DMS153 (cell line): Measurements from ENCODE around the gene C3AR1.
"Not testable (repeated sequence)": the region's sequence is repeated elsewhere in the genome, so short reads cannot be mapped to it uniquely, and the experiment has no call there.

Experiments used
- DNase-seq: peaks from one replicate; lab custom pipeline; 2025; lab: John Stamatoyannopoulos, UW

Gene C3AR1

DNA sequence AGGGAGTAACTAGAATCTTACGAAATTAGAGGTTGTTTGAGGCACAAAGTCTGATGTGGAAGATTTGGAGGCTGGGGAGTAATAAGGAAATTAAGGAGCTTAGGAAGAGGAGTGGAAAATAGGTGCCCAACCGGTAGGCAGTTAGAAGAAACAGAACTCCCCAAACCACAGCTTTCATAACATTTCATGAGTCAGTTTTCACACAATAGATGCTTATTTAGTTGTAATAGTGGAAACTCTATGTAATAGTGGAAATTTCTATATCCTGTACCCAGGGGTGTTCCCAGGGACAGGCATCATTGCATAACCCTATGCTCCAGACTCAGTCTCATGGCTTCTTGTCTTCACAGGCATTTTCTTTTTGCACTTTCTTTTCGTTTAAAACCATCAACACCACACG is 8.3 kb downstream of the C3AR1 start:
- no peak for DNase-seq

DNA sequence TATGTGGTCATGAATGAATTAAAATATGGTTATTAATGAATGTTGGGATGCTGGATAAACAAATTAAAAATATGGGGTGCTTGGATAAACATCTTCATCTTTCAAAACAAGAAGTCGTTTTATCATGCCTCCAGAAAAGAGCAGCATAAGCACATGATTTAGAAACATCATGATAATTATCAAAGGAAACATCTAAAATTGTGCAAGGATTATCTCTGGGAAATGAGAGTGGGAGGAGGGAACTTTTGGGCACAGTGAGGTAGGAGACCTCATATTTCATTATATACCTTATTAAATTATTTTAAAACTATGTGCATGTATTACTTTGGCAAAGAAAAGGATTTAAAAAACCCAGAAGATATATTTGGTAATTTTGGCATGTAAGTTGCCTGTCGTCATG is 8.9 kb downstream of the C3AR1 start:
- no peak for DNase-seq

DNA sequence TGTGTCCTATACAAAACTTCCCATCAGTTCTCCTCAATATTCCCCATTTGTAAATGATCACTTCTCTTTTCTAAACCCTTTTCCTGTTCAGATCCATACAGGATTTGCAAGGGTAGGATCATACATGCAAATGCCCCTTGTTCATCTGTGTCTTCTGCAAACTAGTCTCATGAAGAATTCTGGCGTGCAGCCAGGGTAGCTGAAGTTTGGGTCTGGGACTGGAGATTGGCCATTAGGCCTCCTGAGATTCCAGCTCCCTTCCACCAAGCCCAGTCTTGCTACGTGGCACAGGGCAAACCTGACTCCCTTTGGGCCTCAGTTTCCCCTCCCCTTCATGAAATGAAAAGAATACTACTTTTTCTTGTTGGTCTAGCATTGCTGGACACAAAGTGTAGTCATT is 11.3 kb downstream of the C3AR1 start:
- DNase-seq = no peak

DNA sequence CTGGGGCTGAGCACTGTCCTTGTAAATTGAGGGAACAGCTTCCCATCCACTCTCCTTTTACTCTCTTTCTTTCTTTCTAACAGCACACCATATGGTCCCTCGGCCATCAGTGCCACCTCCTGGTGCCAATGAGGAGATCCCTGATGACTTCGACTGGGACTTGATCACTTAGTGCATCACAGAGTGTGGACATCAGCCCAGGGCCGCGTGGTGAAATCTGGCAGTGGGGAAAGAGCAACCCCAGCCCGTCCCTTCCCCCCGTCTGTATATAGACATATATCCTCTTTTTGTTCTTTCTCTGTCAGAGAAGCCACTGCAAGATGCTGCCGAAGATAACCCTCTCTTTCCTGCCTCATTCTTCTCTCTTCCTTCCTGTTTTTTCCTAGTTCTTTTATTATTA is 13.5 kb downstream of the C3AR1 start:
- no peak for DNase-seq

DNA sequence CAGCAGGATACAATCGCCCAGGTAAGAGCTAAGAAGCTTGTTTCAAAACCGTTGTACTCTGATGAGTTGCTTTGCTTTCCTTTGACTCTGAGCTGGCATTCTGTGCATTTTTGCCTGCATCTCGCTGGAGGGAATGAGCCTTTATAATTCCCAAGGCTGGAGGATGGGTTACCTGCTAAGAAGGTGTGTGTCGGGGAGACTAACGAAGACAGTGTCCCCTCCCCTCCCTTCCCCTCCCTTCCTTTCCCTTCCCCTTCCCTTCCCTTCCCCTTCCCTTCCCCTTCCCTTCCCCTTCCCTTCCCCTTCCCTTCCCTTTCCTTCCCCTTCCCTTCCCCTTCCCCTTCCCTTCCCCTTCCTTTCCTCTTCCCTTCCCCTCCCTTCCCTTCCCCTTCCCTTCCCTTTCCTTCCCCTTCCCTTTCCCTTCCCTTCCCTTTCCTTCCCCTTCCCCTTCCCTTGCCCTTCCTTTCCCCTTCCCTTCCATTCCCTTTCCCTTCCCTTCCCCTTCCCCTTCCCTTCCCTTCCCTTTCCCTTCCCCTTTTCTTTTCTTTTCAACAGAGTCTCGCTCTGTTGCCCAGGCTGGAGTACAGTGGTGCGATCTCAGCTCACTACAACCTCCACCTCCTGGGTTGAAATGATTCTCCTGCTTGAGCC is 15.4 kb downstream of the C3AR1 start:
- no peak for DNase-seq

DNA sequence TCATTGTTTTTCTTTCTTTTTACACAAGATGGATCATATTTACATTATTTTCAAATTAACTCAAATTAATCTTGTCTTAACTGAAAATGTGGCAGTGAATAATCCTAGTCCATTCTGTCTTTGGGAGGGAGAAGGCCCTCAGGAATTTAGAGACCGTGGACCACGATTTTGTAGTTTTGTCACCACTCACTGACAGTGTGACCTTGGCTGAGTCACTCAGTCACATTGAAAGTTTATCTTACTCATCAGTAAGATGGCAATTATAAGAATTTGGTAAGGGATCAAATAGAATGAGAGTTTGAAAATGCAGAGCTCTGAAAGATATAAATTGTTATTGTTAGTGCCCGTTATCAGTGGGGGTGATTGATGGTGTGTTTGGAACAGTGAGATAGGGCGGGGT is 17.3 kb downstream of the C3AR1 start:
- no peak for DNase-seq

DNA sequence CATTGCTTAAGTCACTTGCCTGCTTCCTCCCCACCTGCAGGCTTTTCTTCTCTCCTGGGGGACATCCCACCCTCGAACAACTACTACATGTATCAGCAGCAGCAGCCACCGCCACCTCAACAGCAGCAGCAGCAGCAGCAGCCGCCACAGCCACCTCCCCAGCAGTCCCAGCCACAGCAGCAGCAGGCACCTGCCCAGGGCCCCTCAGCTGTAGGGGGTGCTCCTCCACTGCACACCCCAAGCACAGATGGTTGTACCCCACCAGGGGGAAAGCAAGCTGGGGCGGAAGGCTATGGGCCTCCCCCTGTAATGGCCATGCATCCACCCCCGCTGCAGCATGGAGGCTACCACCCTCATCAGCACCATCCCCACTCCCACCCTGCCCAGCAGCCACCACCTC is 18.3 kb downstream of the C3AR1 start:
- DNase-seq = no peak

DNA sequence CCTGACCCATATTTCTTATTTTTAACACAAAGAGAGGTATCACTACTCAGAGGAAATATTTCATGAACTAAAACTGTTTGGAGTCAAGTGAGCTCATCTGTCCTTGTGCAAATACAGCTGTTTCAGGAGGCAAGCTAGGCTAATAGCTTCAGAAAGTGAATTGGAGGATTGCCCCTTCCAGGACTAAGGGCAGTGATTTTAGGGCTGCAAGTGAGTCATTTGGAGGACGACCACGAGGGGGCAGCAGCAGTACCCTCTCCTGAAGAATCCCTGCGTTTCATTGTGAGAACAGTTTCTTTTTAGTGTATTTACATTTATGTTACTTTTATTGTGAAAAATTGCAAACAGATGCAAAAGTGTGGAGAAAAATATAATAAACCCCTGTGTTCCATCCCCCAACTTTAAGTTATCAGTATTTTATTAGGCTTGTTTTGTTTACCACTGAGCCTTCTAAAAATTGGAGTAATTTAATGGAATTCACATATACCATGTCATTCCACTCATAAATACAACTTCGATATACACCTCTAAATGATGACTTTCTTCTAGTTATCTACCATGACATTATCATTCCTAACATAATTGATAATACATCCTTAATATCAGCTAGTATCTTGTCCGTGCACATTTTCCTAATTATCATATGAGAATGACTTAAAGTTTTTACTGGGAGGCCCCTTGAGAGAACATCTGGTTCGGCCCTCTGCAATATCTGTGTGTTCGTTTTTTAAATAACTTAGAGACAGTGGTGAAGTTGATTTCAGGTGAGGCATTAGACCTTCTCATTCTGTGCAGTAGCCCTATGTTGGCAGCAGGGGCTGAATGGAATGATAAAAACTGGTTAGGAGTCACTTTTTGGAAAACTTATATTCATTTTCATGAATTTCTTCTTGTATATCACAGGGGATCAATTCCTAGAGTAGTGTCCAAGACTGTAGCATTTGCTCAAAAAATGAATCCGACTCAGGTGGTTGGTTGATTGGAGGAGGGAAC is 19.9 kb downstream of the C3AR1 start:
- peak; percentile 25 for DNase-seq

DNA sequence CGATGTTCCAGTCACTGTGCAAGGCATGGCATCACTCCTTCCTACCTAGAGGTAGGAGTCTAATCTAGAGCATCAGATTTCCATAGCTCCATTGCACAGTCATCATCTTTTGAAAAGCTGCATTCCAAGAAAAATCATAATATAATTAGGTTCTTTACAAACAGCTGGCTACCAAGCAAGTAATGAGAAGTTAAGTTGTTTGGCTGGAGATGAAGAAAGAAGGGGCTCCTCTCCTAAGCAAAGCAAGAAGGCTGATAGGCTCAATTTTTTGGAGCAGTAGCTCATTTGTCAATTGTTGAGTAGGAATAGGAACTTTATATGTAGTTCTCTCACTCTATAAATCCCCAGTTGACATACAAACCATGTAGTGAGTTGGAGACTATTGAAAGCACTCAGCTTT is 25.4 kb downstream of the C3AR1 start:
- DNase-seq = no peak

DNA sequence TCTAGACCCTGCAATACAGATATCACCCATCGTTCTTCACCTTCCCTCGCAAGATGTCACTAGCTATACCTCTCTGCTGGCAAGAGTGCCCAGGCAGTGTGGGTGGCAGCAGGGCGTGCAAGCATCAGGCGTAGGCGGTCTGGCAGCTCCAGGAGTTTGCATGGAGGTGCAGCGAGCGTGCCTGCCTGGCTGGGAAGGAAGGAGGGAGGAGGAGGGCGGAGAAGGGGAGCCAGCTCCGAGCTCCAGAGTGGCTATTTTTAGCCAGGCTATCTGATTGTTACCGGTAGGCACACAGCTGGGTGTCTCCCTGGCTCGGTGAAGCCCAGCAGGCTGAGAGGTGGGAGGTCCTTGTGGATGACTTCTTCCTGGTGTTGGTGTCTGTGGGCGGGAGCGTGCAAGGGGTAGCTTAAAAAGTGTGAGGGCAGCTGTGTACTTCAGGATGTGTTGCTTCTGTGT is 27.5 kb downstream of the C3AR1 start:
- peak; percentile 90 for DNase-seq

DNA sequence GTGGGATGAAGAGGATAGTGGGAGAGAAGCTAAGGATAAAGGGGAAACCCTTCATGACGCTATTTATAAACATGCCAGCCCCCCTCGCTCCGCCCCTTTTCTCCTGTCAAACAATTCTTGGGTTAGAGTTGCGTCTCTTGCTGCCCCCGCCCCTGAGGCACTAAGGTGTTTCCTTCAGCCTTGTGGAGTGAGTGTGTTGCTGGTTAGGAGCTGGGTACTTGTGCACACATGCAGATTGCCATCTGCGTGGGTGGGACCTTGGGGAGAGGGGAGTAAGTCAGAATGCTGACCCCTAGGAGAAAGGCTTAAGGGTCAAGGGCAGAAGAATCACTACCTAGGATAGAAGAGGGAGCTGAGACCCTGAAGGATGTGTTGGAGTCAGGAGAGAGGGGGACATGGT is 28.2 kb downstream of the C3AR1 start:
- DNase-seq = no peak

DNA sequence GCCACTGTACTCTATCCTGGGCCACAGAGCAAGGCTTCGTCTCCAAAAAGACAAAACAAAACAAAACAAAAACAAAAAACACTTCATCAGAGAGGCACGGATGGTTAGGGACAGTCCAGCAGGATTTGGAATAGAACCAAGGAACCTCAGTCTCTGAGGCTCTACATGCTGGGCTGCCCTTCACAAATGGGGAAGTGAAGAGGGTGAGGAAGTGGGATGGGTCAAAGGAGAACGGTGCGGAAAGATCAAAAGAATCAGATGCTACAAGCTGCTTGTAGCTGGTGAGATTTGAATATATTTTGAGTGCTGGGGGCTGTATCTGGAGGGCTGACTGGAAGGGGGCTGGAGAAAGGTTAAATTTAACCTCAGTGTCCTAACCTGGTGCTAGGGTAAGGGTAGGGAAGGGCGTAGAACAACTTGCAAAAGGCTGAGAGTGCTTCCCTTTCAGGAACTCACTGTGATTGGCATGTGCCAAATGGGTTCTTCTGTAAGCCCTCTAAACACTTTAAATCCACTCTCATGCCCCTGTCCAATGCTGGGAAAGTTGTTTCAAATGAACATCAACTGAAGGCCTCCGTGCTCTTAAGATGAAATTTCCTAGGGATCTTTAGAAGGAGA is 29.0 kb downstream of the C3AR1 start:
- DNase-seq = no peak

DNA sequence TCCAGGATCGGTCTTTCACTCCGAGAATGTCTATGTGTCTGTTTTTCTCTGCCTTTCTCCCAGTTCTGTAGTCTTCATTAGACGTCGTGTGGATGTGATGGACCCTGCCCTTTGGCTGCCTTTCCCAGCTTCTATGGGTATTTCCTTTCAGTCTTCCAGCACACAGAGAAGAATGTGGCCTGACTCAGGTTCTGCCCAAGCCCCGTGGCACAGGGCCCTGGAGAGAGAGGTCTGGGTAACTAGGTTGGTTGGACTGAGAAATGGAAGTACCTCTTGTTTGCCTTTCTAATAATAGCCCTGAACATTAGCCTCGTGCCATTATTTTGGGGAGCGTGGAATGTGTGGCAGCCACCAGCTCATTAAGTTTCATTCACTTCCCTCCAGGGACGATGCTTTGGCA is 29.8 kb downstream of the C3AR1 start:
- DNase-seq = no peak

DNA sequence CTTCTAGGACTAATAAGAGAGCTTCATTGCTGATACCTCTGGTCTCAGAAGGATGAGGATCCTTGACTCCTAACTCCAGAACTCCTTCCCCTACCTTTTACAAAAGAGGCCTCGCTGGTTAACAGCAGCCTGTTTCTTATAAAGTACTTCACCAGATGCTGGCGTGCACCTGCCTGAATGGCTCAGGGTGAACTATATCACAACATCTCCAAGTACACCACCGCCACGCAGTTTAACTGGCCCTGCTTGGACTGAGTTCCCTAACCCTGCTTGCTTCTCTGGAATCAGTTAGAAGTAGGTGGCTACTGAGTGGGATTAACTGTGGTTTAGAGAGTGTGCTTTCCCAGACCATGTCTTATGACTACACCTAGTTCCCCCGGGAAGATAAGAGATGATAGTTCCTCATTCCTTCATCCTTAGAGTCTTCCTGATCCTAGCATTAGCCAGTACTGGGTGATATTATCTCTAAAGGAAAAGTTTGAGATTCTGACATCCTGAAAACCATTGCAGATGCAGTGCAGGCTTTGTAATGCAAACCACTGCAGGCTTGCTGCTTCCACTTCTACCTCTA is 30.6 kb downstream of the C3AR1 start:
- DNase-seq = no peak

DNA sequence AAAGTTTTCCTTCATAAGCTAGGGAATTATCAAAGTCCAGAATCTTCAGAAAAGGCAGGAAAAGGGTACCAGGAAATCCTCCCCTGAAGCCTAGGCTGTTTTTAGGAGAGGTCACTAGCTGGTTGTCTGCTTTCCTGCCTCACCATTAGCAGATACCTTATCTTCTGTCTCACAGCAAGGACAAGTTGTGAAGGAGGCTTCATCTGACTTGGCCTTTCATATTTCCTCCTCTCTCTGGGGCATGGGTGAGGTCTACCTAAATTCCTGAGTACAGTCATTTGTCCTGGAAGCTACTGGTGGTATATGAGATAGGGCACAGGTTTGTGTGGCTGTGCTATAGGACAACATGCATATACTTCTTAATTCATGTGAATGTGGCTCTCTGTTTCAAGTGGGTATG is 31.4 kb downstream of the C3AR1 start:
- no peak for DNase-seq

DNA sequence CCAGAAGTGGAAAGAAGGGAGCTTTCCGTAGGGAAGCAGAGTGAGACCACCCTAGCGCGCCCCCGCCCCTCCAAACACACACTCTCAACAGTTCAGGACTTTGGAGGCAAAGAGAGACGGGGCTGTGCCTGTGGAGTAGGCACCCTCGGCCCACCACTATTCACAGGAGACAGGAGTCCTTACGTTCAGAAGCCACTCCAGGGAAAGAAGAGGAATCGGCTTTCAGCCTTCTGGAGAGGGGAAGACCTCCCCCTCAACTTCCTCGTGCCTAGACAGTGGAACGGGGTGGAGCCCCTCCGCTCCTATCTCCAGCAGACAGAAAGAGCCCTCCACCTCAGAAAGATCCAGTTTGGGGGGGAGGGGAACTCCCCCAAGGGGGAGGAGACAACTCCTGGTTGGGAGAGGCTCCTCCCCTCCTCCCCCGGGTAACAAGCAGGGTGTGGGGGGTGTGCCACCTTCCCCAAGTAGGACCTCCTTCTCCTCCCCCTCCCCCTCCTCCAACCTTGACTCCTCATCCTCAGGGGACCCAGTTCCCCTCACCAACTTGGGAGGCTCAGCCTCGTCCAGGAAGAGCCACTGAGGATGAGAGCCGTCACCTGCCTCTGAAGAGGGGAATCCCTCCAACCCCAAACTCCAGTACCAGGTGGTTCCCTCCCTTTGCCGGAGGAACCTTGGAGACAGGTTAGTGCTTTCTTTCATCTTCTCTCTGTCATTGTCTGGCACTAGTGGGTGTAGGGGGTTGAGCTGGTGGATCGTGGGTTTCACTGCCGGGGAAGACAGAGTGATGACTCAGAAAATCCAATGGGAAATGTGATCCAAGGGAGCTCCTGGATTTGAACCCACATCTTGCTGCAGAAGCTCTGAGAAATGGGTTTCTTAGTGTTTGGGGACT is 32.8 kb downstream of the C3AR1 start:
- DNase-seq = no peak

DNA sequence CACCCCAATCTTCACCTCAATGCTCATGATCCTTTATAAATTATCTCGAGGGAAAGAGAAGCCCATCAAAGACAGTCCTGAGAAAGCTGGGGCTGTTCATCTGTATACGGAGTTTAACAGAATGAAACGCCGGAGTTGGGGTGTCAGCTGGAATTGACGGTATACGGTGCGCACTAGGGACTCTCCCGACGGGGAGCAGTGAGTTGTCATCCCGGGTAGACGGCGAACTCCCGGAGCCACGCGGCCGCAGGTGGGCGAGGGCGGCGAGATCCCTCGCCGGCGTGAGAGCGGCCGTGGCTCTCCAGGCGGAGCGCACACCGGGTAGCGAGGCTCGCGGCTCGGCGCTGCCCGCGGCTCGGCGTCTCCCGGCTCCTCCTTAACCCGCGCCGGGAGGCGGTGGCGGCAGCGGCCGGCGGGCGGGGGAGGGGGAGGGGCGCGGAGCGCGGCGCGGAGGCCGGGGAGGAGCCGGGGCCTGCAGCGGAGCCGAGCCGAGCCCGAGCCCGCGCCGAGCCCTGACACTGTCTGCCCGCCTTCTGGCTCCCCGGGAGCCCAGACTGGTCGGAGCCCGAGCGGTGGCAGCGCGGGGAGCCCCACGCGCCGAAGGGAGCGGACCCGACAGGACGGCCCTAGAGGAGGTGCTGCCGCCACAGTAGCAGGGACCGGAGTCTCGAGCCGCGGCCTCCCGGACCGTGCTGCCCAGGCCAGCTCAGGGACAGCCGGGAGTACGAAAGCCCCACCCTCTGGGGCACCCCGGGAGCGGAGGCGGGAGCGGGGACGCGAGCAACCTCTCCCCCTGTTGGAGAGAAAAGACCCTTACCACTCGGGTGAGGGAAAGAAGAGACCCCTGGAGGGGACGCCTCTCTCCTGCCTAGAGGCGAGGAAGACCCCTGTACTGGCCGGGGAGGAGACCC is 33.7 kb downstream of the C3AR1 start, which contains the start of gene FOXJ2:
Gene FOXJ2, plus strand, starts transcription at position 475 of the 911 bp plus-strand sequence. CDS start 7,117 bp downstream, outside the sequence.
- peak; percentile 25 for DNase-seq

DNA sequence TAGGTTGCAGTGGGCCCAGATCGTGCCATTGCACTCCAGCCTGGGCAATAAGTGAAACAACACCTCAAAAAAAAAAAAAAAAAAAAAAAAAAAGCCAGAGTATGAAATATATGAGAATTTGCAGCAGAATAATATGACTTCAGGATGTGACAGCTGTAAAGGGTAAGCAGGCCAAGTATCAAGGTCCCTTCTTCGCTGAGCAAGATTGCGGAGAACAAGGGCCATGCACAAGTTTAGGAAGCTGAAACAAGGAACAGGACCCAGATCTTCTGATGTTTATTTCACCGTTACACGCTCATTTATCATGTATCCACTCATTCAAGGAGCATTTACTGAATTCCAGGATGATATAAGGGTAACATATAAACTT is 34.3 kb downstream of the C3AR1 start:
- DNase-seq = no peak

DNA sequence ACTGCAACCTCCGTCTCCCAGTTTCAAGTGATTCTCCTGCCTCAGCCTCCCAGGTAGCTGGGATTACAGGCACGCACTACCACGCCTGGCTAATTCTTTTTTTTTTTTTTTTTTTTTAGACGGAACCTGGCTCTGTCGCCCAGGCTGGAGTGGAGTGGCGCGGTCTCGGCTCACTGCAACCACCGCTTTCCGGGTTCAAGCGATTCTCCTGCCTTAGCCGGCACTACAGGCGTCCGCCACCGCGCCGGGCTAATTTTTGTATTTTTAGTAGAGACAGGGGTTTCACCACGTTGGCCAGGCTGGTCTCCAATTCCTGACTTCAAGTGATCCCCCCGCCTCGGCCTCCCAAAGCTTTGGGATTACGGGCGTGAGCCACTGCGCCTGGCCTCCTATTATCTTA is 35.1 kb downstream of the C3AR1 start:
- DNase-seq = not testable (repeated sequence)

DNA sequence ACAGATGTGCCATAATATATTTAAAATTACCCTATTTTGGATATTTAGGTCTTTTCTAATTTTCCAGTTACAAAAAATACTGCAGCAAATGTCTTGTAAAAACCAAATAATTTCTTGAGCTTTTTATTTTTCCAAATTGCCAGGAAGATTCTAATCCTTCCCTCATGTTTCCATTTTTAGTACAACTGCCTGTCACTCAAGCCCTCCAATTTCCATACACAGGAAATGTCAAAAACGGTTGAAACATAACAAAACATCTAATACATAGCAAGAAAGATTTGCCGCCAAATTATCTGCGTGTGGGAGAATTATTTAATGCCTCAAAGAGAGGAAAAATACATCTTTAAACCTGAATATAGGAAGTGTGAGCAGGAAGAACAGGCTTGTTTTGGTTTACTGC is 36.0 kb downstream of the C3AR1 start:
- no peak for DNase-seq
